ENCODE measurements around the gene LNX2.

Gene LNX2

GRCh38 chr13:27639186-27639585, 18.9 kb upstream of the LNX2 start:
- H3K4me3 ChIP-seq (replicated peaks; ENCODE audit: low read depth, low read length) = no peak overlapping the region
- DNase-seq (ENCODE audit: extremely low read depth, low read depth) = no peak
- no peak for TF ChIP-seq CTCF (IDR thresholded peaks at IDR 0.05; ENCODE audit: low read depth, low read length, missing control alignments)

DNA sequence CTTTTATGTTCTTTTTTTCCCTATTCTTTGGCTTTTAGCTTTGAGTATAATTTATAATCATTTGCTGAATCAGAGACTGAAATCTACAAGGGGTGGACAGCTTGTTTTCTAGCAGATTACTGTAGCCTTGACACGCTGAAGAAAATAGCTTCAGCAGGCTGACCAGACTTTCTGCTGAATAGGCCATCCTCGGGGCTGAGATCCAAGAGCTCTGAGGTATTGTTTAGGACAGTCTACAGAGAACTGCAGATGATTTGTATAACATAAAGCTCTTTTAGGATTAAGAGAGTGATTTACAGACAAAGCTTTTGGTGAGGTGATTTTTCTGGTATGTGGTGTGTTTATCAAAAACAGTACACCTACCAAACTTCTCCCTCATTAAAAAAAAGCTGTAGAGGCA, 18.2 kb upstream of the LNX2 start:
- no peak overlapping the region for H3K4me3 ChIP-seq (replicated peaks; ENCODE audit: low read depth, low read length)
- no peak for TF ChIP-seq CTCF (IDR thresholded peaks at IDR 0.05; ENCODE audit: low read depth, low read length, missing control alignments)
- DNase-seq (ENCODE audit: extremely low read depth, low read depth) = no peak

DNA sequence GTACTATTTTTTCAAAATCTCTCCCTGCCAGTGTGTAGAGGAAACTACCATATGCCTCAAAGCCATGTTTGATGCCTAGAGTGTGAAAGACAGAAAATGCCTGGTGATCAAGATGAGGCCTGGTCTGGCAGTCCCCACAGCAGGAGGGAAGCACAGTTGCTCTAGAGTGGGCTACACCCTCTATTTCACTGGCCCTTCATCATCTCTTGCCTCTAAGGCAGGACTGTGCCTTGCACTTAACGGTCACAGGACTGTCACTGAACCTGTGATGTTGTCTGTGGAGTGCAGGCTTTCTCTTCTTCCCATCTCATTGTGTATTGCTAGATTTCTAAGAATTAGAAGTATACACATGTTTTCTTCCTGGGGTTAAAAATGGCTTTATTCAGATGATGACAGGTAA, 17.7 kb upstream of the LNX2 start:
- no peak for TF ChIP-seq CTCF (IDR thresholded peaks at IDR 0.05; ENCODE audit: low read depth, low read length, missing control alignments)
- DNase-seq (ENCODE audit: extremely low read depth, low read depth) = no peak
- H3K4me3 ChIP-seq (replicated peaks; ENCODE audit: low read depth, low read length) = no peak overlapping the region

- no peak overlapping the region for H3K4me3 ChIP-seq (replicated peaks; ENCODE audit: low read depth, low read length)
- DNase-seq (ENCODE audit: extremely low read depth, low read depth) = no peak
Observed at GRCh38 chr13:27637289-27637626, 16.9 kb upstream of the LNX2 start.

DNA sequence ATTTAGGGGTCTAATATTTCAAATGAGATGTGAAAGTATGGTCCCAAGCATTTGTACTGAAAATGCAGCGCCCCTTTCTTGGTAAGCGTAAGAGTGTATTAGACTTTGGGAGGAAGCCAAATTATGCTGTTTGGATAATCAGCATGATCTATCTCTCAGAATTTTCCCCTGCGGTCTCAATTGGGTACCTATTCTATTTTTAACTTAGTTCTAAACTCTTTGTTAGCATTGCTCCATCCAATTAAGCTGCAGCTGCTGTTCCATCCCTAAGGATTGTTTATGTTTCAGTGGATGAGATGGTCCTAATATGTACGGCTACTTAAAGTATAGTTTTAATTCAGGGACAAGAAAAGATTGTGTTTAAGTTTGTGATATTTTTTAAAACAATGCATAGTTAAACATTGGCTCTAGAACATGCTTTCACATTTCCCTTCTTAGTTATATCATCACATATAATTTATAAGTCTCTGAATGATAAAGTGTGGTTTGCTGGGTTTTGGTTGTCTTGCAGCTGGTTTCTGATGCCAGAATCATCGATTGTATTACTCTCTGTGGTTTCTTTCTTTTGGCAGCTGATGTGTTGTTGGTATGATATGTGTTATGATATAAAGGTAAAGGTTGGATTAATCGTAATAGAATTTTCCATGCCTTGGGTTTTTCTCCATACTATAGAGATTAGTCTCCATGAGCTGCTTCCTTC, 16.4 kb upstream of the LNX2 start:
- no peak for TF ChIP-seq CTCF (IDR thresholded peaks at IDR 0.05; ENCODE audit: low read depth, low read length, missing control alignments)
- no peak for DNase-seq (ENCODE audit: extremely low read depth, low read depth)

More at GRCh38 chr13:27637289-27637626, 16.9 kb upstream of the LNX2 start:
- no peak for TF ChIP-seq CTCF (IDR thresholded peaks at IDR 0.05; ENCODE audit: low read depth, low read length, missing control alignments)

DNA sequence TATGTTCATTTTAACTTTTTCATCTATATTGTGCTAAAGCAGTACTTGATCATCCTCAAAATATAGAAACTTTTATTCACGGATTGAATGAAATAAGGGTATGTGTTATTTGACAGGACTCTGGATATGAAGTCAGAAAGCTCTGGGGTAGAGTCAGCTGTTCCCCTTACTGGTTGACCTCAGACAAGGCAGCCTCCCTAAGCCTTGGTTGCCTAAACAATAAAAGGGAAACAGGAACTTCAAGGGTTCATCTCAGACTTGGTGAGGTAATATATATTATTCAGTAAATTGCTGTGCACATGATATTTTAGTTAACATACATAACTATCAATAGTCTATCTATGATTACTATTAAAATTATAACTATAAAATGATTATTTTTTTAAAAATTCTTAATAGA, 14.9 kb upstream of the LNX2 start:
- no peak for TF ChIP-seq CTCF (IDR thresholded peaks at IDR 0.05; ENCODE audit: low read depth, low read length, missing control alignments)
- DNase-seq (ENCODE audit: extremely low read depth, low read depth) = no peak
- H3K4me3 ChIP-seq (replicated peaks; ENCODE audit: low read depth, low read length) = no peak overlapping the region

More for the DNA sequence above, 16.4 kb upstream of the LNX2 start:
- H3K4me3 ChIP-seq (replicated peaks; ENCODE audit: low read depth, low read length) = no peak overlapping the region

DNA sequence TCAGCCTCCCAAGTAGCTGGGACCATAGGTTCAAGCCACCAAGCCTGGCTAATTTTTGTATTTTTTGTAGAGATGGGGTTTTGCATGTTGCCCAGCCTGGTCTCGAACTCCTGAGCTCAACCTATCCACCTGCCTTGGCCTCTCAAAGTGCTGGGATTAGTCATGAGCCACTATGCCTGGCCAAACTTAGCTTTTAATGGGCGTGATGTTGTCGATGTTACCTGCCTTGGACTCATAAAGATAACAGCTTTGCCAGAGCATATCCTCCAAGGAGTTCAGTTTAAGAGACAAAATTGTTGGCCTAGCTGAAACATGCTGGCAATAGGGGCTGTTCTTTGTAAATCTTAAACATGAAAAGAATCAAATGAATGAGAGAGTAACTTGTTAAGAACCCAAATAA, 14.5 kb upstream of the LNX2 start:
- no peak for DNase-seq (ENCODE audit: extremely low read depth, low read depth)
- no peak for TF ChIP-seq CTCF (IDR thresholded peaks at IDR 0.05; ENCODE audit: low read depth, low read length, missing control alignments)
- no peak overlapping the region for H3K4me3 ChIP-seq (replicated peaks; ENCODE audit: low read depth, low read length)
